Occipital lobe (tissue), 2 donors: Measurements from ENCODE around the gene OGG1. TPM values are rescaled to one million over a fixed set of nuclear protein-coding genes. Genes with fewer than 3 reads are reported as not detected.

ENCODE experiments used
- DNase-seq: peaks from one replicate; lab custom pipeline; 2025; lab: John Stamatoyannopoulos, UW
- total RNA-seq: library from RNA; depleted of rRNA; stranded (reverse); fragments of >200 nt; gene quantifications from one replicate; pipeline ENCODE4 v1.2.3, GENCODE V29; 2014

The OGG1 gene
- total RNA-seq, 1 donor from 2014 or later: 61.3 TPM

GRCh38 chr3:9784965-9785364, 35.2 kb downstream of the OGG1 start:
- DNase-seq: no peak

GRCh38 chr3:9785602-9786001, 35.9 kb downstream of the OGG1 start:
- no peak for DNase-seq

- DNase-seq: no peak
Observed at GRCh38 chr3:9786209-9786739, 36.5 kb downstream of the OGG1 start.

- DNase-seq: no peak
Observed at GRCh38 chr3:9786825-9787669, 37.3 kb downstream of the OGG1 start.

GRCh38 chr3:9787714-9788113, 38.0 kb downstream of the OGG1 start:
- no peak for DNase-seq

- no peak for DNase-seq
Observed at GRCh38 chr3:9791127-9791526, 41.4 kb downstream of the OGG1 start.

- DNase-seq: no peak
Observed at GRCh38 chr3:9791790-9792404, 42.1 kb downstream of the OGG1 start.

- peak; percentile 91 for DNase-seq
Observed at GRCh38 chr3:9792405-9793160, 42.8 kb downstream of the OGG1 start, which contains the start of the genes ARPC4 and TADA3. Gene ARPC4, plus strand, starts transcription at chr3:9793082. Its CDS starts 40 bp downstream, at chr3:9793122. Gene TADA3, minus strand, starts transcription at chr3:9792473. Its CDS starts 1,007 bp downstream, at chr3:9791466.

GRCh38 chr3:9793161-9793781, 43.5 kb downstream of the OGG1 start:
- no peak for DNase-seq

- DNase-seq: no peak
Observed at GRCh38 chr3:9794400-9794799, 44.6 kb downstream of the OGG1 start.

- no peak for DNase-seq
Observed at GRCh38 chr3:9795207-9795606, 45.5 kb downstream of the OGG1 start.

- no peak for DNase-seq
Observed at GRCh38 chr3:9797196-9797945, 47.6 kb downstream of the OGG1 start.

- DNase-seq: no peak
Observed at GRCh38 chr3:9800529-9800928, 50.8 kb downstream of the OGG1 start.

GRCh38 chr3:9803494-9803893, 53.7 kb downstream of the OGG1 start:
- peak; percentile 47 for DNase-seq

- no peak for DNase-seq
Observed at GRCh38 chr3:9804996-9805395, 55.2 kb downstream of the OGG1 start.

- DNase-seq: no peak
Observed at GRCh38 chr3:9806137-9806536, 56.4 kb downstream of the OGG1 start.
